Karpas-422 (cell line): ENCODE results near the gene NRXN3. TPM values are rescaled to one million over a fixed set of nuclear protein-coding genes. Genes with fewer than 3 reads are reported as not detected.
"Not testable (repeated sequence)": the region's sequence is repeated elsewhere in the genome, so short reads cannot be mapped to it uniquely, and the experiment has no call there.

ENCODE experiments used
- DNase-seq: peaks from one replicate; pipeline ENCODE4 v3.0.0-alpha.2; 2015
- H2AFZ ChIP-seq: fragments of 200-600 bp; sonication (generic); 2 replicates; pipeline ENCODE4 v1.6.1; 2014; ENCODE audit warnings: antibody characterized with exemption, low read length, mixed read lengths
- H3K27ac ChIP-seq: fragments of 200-600 bp; sonication (generic); 2 replicates; pipeline ENCODE4 v1.5.1; 2014; ENCODE audit warnings: mild to moderate bottlenecking, low read length, moderate library complexity
- H3K27me3 ChIP-seq: fragments of 200-600 bp; sonication (generic); 2 replicates; pipeline ENCODE4 v1.6.1; 2014; ENCODE audit warnings: low read length, mixed read lengths
- H3K36me3 ChIP-seq: fragments of 200-600 bp; sonication (generic); 2 replicates; pipeline ENCODE4 v1.6.1; 2014; ENCODE audit warnings: low read length, mixed read lengths; ENCODE audit not compliant: insufficient read depth
- H3K4me1 ChIP-seq: fragments of 200-600 bp; sonication (generic); 2 replicates; pipeline ENCODE4 v1.6.1; 2014; ENCODE audit warnings: mild to moderate bottlenecking, low read length, mixed read lengths
- H3K4me2 ChIP-seq: fragments of 200-600 bp; sonication (generic); 2 replicates; pipeline ENCODE4 v1.6.1; 2014; ENCODE audit warnings: low read length, low read depth, mild to moderate bottlenecking; ENCODE audit not compliant: poor library complexity, severe bottlenecking
- H3K4me3 ChIP-seq: fragments of 200-600 bp; sonication (generic); 2 replicates; pipeline ENCODE4 v1.5.1; 2014; ENCODE audit warnings: mild to moderate bottlenecking, antibody characterized with exemption, low read length, mixed read lengths
- H3K79me2 ChIP-seq: fragments of 200-600 bp; sonication (generic); 2 replicates; pipeline ENCODE4 v1.6.1; 2014; ENCODE audit warnings: mild to moderate bottlenecking, low read length, mixed read lengths
- H3K9ac ChIP-seq: fragments of 200-600 bp; sonication (generic); 2 replicates; pipeline ENCODE4 v1.6.0; 2014; ENCODE audit warnings: low read length
- H3K9me2 ChIP-seq: fragments of 200-600 bp; sonication (generic), shearing (Covaris generic); replicated peaks from 2 replicates; pipeline ENCODE4 v1.6.0; 2014; ENCODE audit warnings: mild to moderate bottlenecking, low read length, moderate library complexity; ENCODE audit not compliant: insufficient read depth
- H3K9me3 ChIP-seq: fragments of 300-700, 200-600 bp; sonication (generic); 2 replicates; pipeline ENCODE4 v1.6.1; 2014; ENCODE audit warnings: low read length, mixed read lengths
- H4K20me1 ChIP-seq: fragments of 200-600 bp; sonication (generic); 2 replicates; pipeline ENCODE4 v1.6.1; 2014; ENCODE audit warnings: mild to moderate bottlenecking, antibody characterized with exemption, low read length, low read depth; ENCODE audit not compliant: insufficient read depth
- total RNA-seq: library from RNA; depleted of rRNA; stranded (reverse); fragments of >200 nt; shearing (Covaris generic); gene quantifications from 2 replicates; pipeline ENCODE4 v1.2.3, GENCODE V29; 2014; ENCODE audit warnings: low replicate concordance

NRXN3 gene
- total RNA-seq, 1 experiment from 2014 or later, result not detected

- Histone ChIP-seq H3K27ac (no peak overlapping the region), H3K9me3 (no peaks in the 10 kb centered on the region), H3K36me3 (no peaks in the 10 kb centered on the region), H2AFZ (no peak overlapping the region), H3K27me3 (no peaks in the 10 kb centered on the region), H3K4me2 (no peak overlapping the region), H3K4me1 (no peaks in the 10 kb centered on the region), H4K20me1 (no peaks in the 10 kb centered on the region), H3K4me3 (no peak overlapping the region), H3K9ac (no peak overlapping the region), H3K79me2 (no peaks in the 10 kb centered on the region), H3K9me2 (no peaks in the 10 kb centered on the region)
- DNase-seq, result no peak
These were observed 364.9 kb downstream of the NRXN3 start for GRCh38 chr14:78535041-78535440.

DNA sequence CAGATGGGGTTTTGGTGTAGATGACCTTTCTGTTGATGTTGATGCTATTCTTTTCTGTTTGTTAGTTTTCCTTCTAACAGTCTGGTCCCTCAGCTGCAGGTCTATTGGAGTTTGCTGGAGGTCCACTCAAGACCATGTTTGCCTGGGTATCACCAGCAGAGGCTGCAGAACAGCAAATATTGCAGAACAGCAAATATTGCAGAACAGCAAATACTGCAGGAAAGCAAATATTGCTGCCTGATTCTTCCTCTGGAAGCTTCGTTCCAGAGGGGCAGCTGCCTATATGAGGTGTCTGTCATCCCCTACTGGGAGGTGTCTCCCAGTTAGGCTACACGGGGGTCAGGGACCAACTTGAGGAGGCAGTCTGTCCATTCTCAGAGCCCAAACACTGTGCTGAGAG lies 371.6 kb downstream of the NRXN3 start:
- not testable (repeated sequence) for DNase-seq, H3K4me2 ChIP-seq, H3K4me3 ChIP-seq, H3K36me3 ChIP-seq, H3K9me2 ChIP-seq, H3K27me3 ChIP-seq, H4K20me1 ChIP-seq, H3K27ac ChIP-seq, H3K4me1 ChIP-seq, H2AFZ ChIP-seq, H3K9me3 ChIP-seq, H3K9ac ChIP-seq, H3K79me2 ChIP-seq

- Histone ChIP-seq H3K9me3 (no peaks in the 10 kb centered on the region), H3K9ac (no peak overlapping the region), H3K4me3 (no peak overlapping the region), H4K20me1 (no peaks in the 10 kb centered on the region), H3K36me3 (no peaks in the 10 kb centered on the region), H2AFZ (no peak overlapping the region), H3K9me2 (no peaks in the 10 kb centered on the region), H3K27ac (no peak overlapping the region), H3K79me2 (no peaks in the 10 kb centered on the region), H3K4me1 (no peaks in the 10 kb centered on the region), H3K27me3 (no peaks in the 10 kb centered on the region), H3K4me2 (no peak overlapping the region)
- DNase-seq, result no peak
These were observed 373.3 kb downstream of the NRXN3 start for GRCh38 chr14:78543433-78543832.

- Histone ChIP-seq H4K20me1 (no peaks in the 10 kb centered on the region), H2AFZ (no peak overlapping the region), H3K36me3 (no peaks in the 10 kb centered on the region), H3K9me2 (no peaks in the 10 kb centered on the region), H3K4me2 (no peak overlapping the region), H3K4me3 (no peak overlapping the region), H3K4me1 (no peaks in the 10 kb centered on the region), H3K27ac (no peak overlapping the region), H3K9ac (no peak overlapping the region), H3K9me3 (no peaks in the 10 kb centered on the region), H3K27me3 (no peaks in the 10 kb centered on the region), H3K79me2 (no peaks in the 10 kb centered on the region)
- no peak for DNase-seq
These were observed 390.9 kb downstream of the NRXN3 start for GRCh38 chr14:78561074-78561473.

DNA sequence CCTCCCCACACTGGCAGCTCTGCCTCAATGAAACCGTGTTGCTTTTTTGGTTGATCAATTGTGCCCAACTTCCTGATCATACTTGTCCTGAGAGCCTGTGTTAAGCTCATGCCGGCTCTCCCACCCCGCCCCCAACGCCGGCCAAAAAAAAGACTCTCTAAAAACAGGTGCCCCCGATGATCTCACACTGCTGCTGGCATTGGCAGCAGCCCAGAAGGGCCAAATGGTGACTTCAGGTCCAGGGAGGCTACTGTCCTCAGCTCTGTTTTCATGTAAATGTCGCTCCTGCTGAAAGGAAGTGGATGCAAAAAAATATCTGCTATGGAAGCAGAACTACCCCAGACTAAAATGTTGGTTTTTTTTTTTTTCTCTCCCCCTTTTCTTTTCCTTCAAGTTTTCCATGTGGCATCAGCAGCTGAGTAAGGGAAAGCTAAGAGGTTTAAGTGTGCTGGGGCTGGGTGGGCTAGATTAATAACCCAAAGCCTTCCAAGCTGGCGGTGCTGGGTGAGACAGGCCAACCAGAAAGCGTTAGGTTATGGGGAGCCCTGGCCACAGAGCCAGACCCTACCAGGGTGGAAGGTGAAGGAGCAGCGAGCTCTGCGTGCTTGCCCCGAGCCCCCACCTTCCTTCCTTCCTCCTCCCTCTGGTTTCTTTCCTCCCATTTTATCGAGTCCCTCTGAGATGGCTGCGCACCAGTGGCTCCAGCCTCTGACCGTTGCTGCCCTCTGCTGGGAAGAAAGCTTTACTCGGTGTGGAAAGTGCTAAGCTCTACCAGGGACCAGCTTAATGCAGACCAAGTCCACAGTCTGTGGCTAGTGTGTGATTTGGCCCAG lies 396.1 kb downstream of the NRXN3 start:
- no peaks in the 10 kb centered on the region for H4K20me1 ChIP-seq
- H3K36me3 ChIP-seq, result no peaks in the 10 kb centered on the region
- peak; percentile 91 for DNase-seq
- no peaks in the 10 kb centered on the region for H3K9me3 ChIP-seq
- H3K27ac ChIP-seq, result no peak overlapping the region
- no peaks in the 10 kb centered on the region for H3K27me3 ChIP-seq
- H3K79me2 ChIP-seq, result no peaks in the 10 kb centered on the region
- no peak overlapping the region for H3K9ac ChIP-seq
- no peak overlapping the region for H3K4me3 ChIP-seq
- H3K4me2 ChIP-seq, result no peak overlapping the region
- no peak overlapping the region for H2AFZ ChIP-seq
- H3K9me2 ChIP-seq, result no peaks in the 10 kb centered on the region
- H3K4me1 ChIP-seq, result no peaks in the 10 kb centered on the region

GRCh38 chr14:78566859-78567172 lies 396.6 kb downstream of the NRXN3 start:
- no peak overlapping the region for H2AFZ ChIP-seq
- H3K4me2 ChIP-seq, result no peak overlapping the region
- H3K79me2 ChIP-seq, result no peaks in the 10 kb centered on the region
- no peaks in the 10 kb centered on the region for H3K9me3 ChIP-seq
- no peak for DNase-seq
- H3K9me2 ChIP-seq, result no peaks in the 10 kb centered on the region
- no peaks in the 10 kb centered on the region for H4K20me1 ChIP-seq
- H3K27me3 ChIP-seq, result no peaks in the 10 kb centered on the region
- H3K36me3 ChIP-seq, result no peaks in the 10 kb centered on the region
- no peak overlapping the region for H3K9ac ChIP-seq
- no peak overlapping the region for H3K27ac ChIP-seq
- no peaks in the 10 kb centered on the region for H3K4me1 ChIP-seq
- H3K4me3 ChIP-seq, result no peak overlapping the region

- no peak overlapping the region for H3K4me3 ChIP-seq
- no peaks in the 10 kb centered on the region for H3K27me3 ChIP-seq
- no peak overlapping the region for H3K27ac ChIP-seq
- H3K4me1 ChIP-seq, result no peaks in the 10 kb centered on the region
- no peaks in the 10 kb centered on the region for H3K36me3 ChIP-seq
- no peaks in the 10 kb centered on the region for H3K79me2 ChIP-seq
- no peak overlapping the region for H3K9ac ChIP-seq
- H4K20me1 ChIP-seq, result no peaks in the 10 kb centered on the region
- no peak overlapping the region for H2AFZ ChIP-seq
- H3K9me2 ChIP-seq, result no peaks in the 10 kb centered on the region
- H3K4me2 ChIP-seq, result no peak overlapping the region
- DNase-seq, result no peak
- H3K9me3 ChIP-seq, result no peaks in the 10 kb centered on the region
These were observed 397.2 kb downstream of the NRXN3 start for GRCh38 chr14:78567343-78567742.

- not testable (repeated sequence) for DNase-seq, H3K4me3 ChIP-seq, H3K36me3 ChIP-seq, H3K4me2 ChIP-seq, H3K79me2 ChIP-seq, H2AFZ ChIP-seq, H3K27ac ChIP-seq, H3K27me3 ChIP-seq, H3K9me2 ChIP-seq, H3K9me3 ChIP-seq, H4K20me1 ChIP-seq, H3K4me1 ChIP-seq, H3K9ac ChIP-seq
These were observed 403.6 kb downstream of the NRXN3 start for GRCh38 chr14:78573736-78574135.
